GM18517 (cell line): ENCODE results near the gene KCNE4.

Experiments
- ATAC-seq: cut with Tn5 transposase; IDR thresholded peaks from one replicate; pipeline ENCODE4 v1.9.1; 2021; ENCODE audit warnings: mild to moderate bottlenecking, moderate library complexity; ENCODE audit not compliant: unreplicated experiment

The KCNE4 gene

DNA sequence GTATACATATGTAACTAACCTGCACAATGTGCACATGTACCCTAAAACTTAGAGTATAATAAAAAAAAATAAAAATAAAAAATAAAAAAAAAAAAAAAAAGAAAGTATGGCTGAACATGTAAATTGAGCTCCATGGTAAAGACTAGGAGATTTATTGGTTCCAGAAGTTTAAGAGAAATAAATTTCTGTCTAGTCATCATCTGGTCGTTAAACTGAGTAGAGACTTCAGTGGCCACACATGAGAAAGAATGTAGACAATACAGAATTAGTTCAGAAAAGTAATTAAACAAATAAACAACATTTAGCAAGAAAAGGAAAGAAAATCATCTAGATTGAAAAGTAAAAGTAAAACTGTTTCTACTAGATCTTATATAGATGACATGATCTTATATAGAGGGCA is 12.4 kb upstream of the KCNE4 start:
- no peak for ATAC-seq

DNA sequence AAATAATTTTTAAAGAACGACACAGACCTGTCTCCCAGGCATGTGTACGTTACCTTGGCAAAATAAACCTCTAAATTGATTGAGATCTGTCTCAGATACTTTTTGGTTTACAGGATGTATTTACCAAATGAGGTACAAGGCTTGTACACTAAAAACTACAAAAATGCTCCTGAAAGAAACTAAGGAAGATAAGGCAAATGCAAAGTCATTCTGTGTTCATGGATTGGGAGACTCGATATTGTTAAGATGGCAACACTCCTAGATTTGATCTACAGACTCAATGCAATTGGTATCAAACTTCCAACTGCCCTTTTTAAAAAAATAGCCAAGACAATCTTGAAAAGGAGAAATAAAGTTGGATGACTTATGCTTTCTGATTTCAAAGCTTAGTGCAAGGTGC is 11.5 kb upstream of the KCNE4 start:
- ATAC-seq, result no peak

DNA sequence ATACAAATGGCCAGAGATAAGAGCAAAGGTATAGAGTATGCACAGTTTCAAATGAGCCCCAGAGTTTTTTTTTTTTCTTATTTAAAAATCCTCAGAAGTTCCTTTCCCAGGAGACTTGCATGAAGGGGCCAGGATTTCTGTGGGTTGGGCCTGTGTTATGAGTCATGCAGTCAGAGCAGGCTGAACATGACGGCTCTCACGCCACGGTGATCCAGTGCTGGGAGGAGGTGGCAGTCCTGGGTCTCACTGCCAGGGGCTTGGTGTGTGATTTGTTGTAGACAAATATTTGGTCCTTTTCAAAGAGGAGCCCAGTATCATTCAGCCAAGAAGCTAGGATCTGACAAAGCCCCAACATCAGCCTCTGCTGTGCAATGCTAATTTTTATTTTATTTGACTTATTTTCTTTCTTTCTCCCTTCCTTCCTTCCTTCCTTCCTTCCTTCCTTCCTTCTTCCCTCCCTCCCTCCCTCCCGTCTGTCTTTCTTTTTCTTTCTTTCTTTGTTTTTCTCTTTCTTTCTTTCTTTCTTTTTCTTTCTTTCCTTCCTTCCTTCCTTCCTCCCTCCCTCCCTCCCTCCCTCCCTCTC is 10.4 kb upstream of the KCNE4 start:
- no peak for ATAC-seq

- no peak for ATAC-seq
These were observed 9.7 kb upstream of the KCNE4 start for GRCh38 chr2:223042284-223042683.

DNA sequence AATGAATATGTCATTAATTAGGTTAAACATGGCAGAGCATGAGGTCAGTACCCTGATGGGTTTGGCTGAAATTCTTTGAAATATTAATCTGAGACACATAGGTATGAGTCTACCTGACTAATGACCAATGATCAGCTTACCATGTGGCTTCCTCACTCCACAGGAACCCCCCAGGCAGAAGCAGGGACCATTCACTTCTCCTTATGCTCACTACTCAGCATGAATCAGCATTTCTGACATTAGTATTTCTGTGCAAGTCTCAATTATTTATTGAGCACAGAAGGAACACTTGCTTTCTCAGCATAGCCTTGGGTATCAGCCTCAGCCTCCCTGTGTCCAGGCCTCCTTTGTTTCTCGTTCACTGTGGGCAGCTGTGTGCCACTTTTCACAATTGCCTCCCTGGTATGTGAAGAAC is 9.3 kb upstream of the KCNE4 start:
- no peak for ATAC-seq

DNA sequence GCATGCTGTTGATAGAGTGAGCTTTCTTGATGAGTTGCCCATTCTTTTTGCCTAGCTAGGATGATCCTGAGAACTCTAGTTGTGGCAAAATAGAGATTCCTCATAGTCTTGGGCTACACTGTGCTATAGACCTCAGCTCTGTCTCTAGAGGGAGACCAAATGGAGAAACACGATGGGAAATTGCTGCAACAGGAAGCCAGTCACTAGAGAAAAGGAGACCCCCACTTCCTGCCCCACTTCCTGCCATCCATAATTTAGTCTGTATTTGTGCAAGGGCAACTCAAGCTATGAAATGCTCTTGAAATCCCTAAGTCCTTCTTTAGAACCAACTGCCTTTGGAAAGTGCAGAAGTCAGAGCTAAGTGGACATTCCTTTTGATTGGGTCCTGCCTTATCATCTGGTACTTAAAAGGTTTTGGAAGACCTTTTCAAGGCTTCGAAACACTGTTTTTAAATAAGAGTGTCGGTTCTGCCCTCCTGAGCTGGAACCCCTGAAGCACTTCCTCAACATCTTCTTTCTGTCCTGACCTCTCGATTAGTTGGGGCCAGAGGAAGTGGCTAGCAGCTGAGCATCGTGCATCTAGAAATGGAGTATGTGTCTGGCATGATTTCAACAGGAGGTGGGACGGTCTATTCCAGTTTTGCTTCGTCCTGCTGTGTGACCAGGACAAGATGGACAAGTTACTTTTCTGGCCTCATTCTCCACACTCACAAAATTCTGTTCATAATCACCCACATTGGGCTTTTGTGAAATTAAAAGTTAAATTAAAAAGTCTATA is 8.6 kb upstream of the KCNE4 start:
- ATAC-seq, result no peak

DNA sequence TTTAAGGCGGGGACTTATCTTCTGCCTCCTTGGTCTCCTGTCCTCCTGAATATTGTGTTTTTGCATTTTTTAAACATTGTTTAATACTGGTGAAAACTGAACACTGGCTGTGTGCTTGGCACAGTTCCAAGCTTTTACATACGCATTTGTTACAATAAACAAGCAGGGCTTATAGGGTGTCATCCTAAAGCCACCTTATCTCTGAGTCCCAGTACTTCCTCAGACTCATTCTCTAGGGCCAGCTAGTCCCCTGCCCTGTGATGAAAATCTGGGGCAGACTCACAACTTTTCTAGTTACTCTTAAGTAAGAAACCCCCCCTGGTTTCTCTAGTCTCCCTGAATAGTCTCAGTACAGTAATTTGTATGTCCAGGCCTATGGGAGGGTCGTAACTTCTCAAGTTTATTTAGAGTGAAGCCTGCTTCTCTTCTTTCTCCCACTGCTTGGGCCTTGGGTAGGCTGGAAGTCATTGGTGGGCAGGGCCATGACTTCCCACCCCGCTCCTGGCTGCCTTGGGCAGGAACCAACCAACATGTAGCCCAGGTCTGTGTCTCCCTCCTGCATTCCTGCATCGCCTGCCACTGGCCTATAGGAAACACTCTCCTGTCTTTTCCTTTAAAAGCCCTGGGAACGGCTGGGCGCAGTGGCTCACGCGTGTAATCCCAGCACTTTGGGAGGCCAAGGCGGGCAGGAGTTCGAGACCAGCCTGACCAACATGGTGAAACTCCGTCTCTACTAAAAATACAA is 7.7 kb upstream of the KCNE4 start:
- ATAC-seq, result no peak

GRCh38 chr2:223044916-223045700 is 6.9 kb upstream of the KCNE4 start:
- ATAC-seq, result no peak

DNA sequence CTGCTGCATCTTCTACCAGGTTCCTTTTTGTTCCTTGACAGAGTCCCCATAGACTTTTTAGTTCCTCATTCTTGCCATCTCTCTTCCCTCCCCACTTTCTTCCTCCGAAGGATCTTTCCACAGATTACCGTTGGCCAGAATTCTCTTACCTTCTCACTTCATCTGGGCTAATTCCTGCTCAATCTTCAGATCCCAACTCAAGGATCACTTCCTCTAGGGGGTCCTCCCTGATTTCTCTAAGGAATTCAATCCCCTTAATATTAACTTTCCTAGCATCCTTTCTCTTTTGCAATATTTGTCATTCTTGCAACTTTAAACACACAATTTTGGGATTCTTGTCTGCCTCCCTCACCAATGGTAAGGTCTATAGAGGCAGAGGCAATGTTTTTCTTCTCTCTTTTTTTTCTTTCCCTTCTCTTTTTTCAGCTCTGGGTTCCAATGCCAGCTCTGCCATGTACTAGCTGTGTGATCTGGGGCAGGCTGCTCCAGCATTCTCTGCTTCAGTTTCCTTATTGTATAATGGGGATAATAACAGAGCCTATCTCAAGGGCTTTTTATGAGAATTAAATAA is 5.4 kb upstream of the KCNE4 start:
- no peak for ATAC-seq

DNA sequence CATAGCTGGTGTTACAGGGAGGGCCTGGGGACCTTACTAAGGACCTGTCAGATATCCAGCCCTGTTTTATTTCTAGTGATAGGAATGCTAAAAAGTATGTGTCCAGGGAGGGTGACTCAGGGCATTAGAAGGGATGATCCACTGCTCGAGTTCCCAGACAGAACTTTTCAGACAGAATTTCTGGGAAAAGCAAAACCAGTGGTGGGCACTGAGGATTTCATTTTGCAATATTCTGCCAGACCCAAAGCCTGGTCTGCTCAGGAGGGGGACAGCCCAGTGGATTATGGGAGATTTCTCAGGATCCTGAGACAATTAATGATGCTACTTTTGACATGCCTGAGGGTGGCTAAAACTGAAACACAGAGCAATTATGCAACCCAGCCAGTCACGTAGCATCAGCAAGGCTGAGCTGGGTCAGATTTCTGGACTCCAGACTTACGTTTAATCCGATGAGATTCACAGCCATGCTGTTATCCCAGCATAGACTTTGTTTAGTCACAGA is 4.7 kb upstream of the KCNE4 start:
- ATAC-seq, result no peak

GRCh38 chr2:223048519-223048918 is 3.5 kb upstream of the KCNE4 start:
- ATAC-seq, result peak; percentile 73

- no peak for ATAC-seq
These were observed 2.6 kb upstream of the KCNE4 start for GRCh38 chr2:223049356-223049755.

DNA sequence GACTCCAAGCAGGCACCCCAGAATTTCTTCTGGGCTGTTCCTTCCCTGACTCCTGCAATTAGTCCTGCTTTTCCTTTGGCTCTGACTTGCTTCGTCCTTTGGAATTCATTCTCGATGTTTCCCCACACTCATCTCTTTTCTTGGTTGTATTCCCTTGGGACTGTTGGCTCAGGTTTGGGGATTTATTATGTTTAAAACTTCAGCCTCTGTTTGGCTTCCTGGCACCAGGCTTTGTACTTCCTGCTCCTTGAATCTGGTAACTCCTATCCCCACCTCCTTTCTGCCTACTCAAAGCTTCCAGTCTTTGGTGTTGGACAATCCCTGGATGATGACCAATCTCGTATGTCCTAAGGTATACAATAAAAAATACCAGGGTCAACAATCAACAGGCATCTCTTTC is 1.8 kb upstream of the KCNE4 start:
- no peak for ATAC-seq

DNA sequence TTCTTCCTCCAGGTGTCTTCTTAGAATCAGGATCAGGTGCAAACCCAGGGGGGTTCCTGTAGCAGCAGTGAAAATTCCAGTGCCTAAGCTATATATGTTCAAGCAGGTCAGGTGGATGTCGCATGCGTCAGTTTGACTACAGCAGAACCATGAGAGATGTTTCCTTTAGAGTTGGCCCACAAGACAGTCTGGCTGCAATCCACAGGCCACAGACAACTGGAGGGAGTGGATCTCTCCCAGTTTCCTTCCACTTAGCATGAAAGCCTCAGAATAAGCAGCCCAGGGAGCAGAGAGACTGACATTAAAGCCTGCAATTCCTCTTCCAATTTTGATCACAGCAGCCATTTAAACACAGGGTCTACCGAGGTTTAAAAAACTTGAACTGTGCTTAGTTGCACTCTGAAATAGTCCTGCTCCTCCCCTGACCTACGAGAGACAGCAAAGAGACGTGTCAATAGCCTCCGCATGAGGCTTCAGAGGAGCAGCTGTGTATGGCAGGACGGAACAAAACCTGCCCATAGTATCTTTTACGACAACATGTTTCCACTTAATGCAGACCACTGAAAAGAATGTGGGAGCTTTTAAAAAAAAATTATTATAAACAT is 988 bp upstream of the KCNE4 start:
- ATAC-seq, result no peak

GRCh38 chr2:223052548-223053483 is 826 bp downstream of the KCNE4 start:
- ATAC-seq, result no peak

DNA sequence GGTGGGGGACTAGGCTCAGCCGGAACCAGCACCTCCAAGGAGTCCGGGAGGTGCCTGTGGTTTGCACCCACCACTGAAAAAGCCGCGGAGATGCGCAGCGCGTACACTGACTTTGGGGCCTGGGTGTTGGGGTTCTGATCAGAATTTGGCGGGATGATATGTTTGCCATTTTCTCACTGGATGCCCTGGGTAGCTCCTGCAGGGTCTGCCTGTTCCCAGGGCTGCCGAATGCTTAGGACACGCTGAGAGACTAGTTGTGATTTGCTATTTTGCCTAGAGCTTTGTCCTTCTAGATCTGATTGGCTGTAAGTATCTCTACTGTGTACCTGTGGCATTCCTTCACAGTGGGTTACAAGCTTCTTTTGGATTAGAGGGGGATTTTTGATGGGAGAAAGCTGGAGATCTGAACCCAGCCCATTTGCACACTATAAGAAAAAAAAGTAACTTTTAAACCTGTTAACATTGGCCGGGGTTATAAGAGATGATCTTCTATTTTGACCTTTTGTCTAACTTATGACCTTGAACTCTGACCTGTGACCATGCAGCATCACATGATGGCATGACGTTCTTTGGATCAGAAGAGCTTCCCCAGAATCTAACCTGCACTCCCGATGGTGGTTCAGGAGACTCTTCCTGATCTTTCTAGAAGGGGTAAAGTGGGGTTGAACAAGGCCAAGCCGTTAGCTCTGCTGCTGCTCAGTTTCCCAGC is 1.6 kb downstream of the KCNE4 start:
- ATAC-seq, result no peak

DNA sequence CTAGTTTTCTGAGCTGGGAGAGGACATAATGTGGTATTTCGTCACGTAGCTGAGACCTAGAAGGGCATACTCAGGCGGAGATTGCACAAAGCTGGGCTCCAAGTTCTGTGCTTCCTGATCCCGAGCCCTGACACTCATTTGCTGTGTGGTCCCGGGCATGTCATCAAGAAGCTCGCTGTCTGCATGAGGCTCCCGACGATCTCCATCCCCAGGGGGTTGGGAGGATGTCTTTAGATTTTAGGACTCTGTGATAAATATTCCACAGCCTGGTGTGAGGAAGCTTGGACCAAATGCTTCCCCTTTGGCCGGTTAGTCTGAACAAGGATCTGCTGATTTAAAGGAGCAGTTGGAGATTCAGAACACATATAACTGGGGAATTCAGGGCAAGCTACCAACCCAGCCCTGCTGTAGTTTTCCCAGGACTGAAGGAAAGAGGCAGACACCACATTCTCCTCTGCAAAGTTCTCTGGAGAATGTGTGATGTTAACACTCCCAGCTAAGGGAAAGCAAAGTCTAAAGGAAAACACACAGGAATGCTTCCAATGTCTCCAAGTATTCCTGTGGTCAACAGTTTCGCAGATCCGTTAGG is 2.3 kb downstream of the KCNE4 start:
- ATAC-seq, result no peak

- no peak for ATAC-seq
These were observed 3.1 kb downstream of the KCNE4 start for GRCh38 chr2:223055140-223055539.
